Peyer's patch (tissue), 4 donors: Measurements from ENCODE around the gene RUNDC3A.

Experiments used
- POLR2A ChIP-seq, 2 donors: fragments of 450-650 bp; IDR thresholded peaks; one replicate each; pipeline ENCODE4 v1.5.1; 2017; ENCODE audit warnings: antibody characterized with exemption in 2 of 2, mild to moderate bottlenecking in 2 of 2, moderate library complexity in 2 of 2
- TF ChIP-seq, protein P1 (sequence below), 6 experiments: fragments of 450-650 bp in 4 of 6; fragments of 200-600 bp in 2 of 6; sonication (generic) in 1 of 6; IDR thresholded peaks; one replicate each; pipeline ENCODE4 v1.5.1; 2017 to 2019; ENCODE audit warnings: antibody characterized with exemption in 6 of 6, mild to moderate bottlenecking in 3 of 6, moderate library complexity in 1 of 6

DNA sequence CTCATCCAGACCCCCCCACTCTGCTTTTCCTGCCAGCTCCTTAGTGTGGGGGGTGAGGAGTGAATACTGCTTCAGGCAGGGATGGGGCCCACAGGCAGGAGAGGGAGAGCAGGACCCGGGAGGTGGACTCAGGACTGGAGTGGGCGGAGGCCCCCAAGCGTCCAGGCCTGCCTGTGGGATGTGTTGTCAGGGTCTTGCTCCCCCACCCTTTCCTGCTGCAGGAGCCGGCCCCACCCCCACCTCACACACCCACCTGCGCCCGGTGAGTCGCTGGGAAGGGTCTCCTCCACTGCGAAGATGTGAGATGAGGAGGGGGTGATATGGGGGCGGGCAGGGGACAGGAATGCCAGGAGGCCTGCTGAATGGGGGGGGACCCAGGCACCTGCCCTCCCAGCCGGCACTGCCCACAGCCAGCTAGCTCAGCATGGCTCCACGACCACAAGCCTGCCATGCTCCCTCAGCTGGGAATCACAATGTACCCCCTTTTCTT lies 54.1 kb downstream of the RUNDC3A start:
- TF ChIP-seq, protein P1, sequence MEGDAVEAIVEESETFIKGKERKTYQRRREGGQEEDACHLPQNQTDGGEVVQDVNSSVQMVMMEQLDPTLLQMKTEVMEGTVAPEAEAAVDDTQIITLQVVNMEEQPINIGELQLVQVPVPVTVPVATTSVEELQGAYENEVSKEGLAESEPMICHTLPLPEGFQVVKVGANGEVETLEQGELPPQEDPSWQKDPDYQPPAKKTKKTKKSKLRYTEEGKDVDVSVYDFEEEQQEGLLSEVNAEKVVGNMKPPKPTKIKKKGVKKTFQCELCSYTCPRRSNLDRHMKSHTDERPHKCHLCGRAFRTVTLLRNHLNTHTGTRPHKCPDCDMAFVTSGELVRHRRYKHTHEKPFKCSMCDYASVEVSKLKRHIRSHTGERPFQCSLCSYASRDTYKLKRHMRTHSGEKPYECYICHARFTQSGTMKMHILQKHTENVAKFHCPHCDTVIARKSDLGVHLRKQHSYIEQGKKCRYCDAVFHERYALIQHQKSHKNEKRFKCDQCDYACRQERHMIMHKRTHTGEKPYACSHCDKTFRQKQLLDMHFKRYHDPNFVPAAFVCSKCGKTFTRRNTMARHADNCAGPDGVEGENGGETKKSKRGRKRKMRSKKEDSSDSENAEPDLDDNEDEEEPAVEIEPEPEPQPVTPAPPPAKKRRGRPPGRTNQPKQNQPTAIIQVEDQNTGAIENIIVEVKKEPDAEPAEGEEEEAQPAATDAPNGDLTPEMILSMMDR (IDR thresholded peaks at IDR 0.05): no peak
- no peak for TF ChIP-seq POLR2A (IDR thresholded peaks at IDR 0.05)
